Activated CD4-positive, alpha-beta T cell treated with anti-CD3 and anti-CD28 coated beads for 4 hours (primary cell): ENCODE results near the gene ST6GALNAC3.
"Not testable (repeated sequence)": the region's sequence is repeated elsewhere in the genome, so short reads cannot be mapped to it uniquely, and the experiment has no call there.

ENCODE experiments used
- DNase-seq, 2 donors: peaks; one replicate each; pipeline ENCODE4 v3.0.0-alpha.2; 2020

ST6GALNAC3 gene

DNA sequence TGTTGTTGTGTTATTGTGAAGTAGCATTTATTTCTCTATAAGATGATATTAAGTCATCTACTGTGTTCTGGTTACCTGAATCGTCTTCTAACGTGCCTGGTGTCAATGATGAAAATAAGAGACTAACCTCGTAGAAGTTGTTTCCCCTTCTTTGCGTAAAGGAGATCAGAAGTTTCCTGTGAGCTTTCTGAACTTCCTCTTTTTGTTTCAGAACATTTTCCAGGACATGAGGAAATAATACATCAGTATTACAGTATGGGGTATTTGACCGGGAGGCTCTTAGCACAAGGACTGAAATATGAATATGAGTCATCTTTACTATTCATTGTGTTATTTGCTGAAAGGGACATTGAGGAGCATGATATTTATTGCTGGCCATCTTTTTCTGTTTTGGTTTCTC, 1.3 kb downstream of the ST6GALNAC3 start:
- DNase-seq: no peak

DNA sequence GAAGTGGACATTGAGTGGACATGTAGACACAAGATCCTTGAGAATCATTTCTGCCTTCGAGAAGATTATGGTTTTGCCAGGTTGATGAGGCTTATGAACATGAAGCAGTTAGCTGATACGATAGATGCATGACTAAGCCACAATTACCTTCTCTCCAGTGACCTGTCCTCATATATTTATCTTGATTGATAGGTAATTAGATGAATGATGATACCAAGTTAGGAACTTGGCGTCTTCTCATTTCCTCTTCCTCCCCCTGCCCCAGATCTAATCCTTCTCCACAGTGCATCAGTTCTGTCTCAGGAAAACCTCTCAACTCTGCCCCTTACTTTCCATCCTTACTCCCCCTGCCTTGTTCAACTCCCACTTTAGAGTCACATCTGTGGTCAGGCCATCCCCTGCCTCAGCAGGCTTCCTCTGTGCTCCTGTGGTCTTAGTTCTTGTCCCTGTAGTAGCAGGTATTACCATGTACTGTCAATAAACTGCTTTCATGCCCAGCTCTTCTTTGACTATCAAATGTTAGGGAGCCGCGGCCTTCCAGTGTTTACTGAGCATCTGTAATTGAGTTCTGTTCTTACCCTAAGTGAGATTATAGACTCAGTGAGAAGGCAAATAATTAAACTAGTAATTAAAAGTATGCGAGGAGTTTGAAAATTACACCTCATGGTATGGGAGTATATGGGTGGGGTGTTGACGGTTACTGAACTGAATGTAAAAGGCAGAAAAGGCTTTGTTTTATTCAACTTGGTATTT, 5.1 kb downstream of the ST6GALNAC3 start:
- no peak for DNase-seq

DNA sequence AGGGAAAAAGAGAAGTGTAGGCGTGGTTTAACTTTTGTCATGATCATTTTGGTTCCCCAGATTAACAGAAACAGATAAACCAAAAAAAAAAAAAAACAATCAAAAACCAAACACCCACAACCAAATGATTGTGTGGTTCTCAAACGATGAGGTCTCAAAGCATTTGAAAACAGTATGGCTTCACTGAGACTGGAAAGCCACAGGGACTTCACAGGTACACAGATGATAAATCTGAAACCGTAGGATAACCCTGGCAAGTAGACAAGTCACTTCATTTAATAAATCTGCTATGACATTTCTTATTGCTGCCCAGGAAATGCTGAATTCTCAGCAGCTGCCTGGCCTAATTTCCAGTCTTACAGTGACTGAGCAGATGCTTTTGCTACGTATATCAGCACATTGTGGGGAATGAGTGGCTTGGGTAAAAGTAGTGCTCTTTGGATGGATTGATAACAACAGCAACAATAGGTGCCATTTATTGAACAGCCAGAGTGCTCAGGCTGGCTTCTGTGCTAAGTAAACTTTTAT, 6.1 kb downstream of the ST6GALNAC3 start:
- no peak for DNase-seq

DNA sequence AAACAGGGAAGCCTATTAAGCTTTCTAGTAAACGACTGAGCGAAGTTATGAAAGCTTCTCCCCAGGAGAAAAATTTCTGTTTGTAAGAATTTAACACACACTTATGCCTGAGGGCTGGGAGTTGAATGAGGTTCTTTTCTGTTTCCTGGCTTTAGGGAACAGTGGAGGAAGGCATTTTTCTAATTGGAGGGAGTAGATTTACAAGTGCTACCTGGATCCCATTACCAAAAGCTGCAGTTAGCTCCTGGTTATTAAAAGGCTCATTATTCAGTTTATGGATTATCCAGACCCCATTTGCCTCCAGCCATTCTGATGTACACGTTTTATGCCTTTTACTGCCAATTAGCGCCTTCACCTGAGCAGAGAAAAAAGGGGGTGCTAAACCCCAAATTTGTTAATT, 7.5 kb downstream of the ST6GALNAC3 start:
- no peak for DNase-seq

DNA sequence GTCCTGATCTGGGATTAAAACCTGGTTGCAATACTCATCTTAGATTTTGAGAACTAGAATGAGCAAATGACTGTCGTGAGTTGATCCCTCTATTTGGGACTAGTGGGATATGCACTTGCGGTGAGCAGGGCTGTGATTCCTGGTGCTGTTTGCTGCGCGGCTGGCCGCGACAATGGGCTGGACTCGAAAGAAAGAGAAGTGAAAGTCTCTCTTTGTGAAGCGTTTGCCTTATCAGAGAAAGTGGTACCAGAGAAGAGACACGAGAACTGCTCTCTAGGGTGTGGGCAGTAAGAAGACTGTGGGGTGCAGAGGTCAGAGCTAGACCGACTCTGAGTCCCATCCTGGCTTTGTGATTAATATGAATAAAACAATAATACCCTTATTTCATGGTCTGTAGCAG, 8.6 kb downstream of the ST6GALNAC3 start:
- DNase-seq: no peak

DNA sequence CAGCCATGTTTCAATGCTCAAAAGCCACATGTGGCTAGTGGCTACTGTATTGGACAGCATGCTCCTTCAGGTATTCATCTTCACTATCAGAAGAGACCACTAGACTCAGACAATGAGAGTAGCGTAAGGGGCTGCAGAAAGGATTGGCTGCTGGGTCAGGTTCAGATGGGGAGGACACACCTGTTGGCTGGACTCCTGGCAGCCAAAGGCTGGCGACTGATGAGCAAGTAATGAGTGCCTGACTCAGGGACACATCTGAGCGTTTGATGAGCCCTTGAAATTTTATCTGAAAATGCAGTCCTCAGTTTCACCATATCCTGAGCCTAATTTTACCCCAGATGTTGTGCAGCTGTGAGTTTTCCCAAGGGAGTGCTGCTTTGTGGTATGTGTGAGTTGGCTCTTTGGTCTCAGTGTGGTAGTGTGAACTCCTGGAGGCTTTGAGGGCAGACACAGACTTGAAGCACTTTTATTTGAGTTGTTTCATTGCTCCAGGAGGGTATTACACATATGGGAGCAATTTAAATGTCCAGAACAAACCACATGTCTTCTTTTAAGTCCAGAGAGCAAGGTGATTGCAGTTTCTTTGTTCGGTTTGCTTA, 9.6 kb downstream of the ST6GALNAC3 start:
- no peak for DNase-seq

DNA sequence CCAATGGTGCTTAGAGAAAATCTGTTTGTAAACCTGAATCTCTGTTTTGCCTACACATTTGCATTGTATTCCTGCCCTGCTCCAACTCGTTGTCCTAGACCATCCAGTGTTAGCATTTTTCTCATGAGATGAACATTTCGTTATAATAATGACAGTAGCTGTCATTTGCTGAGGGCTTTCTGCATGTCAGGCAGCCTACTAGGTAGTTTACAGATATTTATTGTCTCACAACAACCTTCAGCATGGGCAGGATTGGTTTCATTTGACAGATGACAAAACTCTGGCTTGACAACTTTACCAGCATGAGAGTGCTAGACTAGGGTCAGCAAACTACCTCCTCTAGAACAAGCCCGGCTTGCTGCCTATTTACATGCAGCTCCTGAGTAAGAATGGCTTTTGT, 10.1 kb downstream of the ST6GALNAC3 start:
- no peak for DNase-seq

DNA sequence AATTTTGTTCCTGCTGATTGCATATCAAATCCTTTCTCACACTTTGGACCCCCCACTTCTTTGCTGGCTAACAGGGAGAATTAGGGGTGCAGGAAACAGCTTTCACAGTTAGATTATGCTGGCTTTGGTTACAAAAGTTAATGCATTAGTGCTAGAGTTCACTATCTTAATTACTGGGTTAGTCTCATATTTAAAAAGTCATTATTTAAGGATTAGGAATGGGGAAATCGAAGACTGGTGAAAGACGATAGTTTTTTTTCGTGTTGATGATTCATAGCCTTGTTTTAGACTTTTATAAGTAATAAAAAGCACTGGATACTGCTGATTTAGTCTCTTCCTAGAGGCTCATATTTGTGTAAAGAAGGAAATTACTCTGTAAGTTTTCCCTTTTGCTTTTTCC, 11.6 kb downstream of the ST6GALNAC3 start:
- DNase-seq: no peak

DNA sequence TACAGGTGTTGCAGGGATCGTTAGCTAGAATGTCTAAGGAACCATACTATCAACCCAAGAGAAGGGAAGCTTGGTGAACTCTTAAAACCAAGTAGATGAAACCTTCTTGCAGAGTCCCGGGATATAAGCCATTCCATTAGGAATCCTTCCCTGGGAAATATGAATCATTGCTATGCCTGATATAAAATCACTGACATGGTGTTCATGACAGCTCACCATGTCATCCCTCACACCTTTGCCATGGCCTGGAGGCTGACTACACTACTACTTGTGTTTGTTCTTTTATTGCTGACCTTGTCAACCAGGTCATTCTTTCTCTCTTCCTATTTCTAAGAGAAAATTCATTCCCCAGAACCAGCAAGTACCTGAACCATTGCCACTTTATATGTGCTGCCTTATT, 12.1 kb downstream of the ST6GALNAC3 start:
- no peak for DNase-seq

DNA sequence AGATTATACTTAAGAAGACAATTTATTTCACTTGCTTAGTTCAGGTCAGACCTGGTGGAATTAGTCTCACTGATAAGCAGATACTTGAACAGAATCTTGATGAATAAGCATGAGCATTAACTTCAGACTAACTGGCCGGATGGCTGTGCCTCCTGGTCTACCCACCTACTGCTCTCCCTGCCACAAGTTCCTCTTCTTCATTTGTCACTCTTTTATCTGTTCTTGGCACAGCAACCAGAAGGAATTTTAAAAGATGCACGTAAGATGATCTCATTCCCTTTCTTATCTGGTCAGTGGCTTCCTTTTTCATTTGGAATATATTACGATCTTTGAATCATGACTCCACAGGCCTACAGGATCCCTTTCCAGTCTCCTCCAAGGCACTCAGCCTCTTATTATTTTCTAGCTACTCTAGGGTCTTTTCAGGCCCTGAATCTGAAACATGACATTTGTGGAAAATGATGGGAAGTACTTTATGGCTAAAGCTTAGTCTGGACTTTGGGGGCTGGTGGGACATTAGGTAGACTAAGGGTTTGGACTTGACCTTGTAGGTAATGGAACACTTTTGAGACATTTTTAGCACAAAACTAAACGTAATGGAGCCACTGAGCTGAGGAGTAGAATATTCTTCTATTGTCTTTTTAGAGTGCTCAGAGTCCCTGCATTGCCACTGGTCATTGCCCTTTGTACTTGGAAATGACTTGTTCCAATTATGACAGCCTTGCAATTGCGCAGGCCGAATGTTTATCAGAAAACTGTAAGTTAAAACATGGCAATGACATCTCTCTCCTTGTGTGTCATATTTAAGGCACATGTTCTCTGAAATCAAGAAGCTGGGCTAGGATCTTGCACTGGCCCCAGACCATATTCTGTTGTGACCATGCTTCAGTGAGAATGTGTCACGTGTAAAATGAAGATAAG, 16.0 kb downstream of the ST6GALNAC3 start:
- no peak for DNase-seq

DNA sequence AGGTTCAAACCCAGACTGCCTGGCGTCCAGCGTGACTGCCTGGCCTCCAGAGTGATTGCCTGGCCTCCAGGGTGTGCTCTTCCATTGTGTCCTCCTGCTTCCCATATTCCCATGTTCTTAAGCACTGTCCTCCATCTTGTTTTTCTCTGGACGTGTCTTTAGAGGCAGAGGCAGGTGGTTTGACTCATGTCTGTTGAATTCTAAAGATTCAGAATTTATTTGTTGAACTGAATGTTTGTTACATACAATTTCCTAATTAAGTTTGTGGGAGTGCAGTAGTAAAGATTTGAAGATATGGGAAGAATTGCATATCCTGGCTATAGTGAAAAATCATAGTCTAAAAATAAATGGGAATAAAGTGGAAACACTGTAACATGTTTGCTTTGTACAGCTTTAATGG, 18.3 kb downstream of the ST6GALNAC3 start:
- no peak for DNase-seq

DNA sequence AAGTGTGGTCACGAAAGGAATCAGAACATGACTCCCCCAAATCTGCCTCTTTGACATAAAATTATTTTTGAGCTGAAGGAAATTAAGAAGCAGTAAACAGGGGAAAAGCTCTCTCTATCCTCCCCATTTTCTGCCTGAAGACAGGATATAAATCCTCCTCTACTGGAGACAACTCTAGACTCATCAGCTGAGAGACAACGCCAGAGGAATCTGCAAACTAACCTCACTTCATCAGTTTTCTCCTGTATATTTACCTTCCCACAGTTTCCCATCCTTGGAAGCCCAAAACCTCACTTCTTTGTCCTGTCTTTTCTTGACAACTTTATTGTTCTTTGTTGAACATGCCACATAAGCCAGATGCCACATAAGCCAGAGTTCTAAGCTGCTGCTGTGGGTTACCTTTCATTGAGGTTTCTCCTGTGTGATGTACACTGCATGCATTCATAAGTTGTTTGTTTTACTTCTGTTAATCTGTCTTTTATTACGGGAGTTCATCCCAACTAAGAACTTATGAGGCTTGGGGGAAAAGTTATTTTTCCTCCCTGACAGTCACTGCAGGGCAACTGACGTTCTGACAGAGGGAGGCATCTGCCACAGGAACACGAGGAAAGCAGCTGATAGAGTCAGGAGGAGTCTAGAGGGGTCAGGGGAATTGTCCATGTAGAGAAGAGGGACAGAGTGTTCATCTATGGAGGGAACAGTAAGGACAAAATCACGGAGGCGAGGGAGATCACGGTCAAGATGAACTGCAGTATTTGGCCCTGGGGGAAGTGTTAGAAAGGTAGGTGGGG, 19.2 kb downstream of the ST6GALNAC3 start:
- no peak for DNase-seq

DNA sequence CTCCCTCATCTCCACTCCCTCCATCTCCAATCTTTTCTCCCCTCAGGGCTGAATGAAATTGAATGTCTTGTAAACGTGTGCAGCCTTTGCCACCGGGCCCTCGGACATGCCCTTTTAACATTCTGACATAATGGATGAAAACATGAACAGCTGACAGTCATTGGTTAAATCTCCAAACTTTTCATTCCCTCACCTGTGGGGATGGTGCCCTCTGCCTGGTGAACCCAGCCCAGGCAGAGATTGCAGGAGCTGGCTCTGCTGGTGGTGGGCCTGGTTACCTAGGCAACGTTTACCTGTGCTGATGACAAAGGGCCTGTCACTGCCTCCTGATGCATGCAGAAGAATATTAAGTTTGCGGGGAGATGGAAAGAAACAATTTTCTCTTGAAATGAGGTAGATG, 21.3 kb downstream of the ST6GALNAC3 start:
- no peak for DNase-seq

DNA sequence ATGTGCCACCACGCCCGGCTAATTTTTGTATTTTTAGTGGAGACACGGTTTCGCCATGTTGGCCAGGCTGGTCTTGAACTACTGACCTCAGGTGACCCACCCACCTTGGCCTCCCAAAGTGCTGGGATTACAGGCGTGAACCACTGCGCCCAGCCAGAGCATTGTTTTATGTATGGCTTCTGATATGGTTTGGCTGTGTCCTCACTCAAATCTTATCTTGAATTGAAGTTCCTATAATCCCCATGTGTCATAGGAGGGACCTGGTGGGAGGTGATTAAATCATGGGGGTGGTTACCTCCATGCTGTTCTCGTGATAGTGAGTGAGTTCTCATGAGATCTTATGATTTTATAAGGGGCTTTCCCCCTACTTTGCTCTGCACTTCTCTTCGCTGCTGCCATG, 22.5 kb downstream of the ST6GALNAC3 start:
- not testable (repeated sequence) for DNase-seq

DNA sequence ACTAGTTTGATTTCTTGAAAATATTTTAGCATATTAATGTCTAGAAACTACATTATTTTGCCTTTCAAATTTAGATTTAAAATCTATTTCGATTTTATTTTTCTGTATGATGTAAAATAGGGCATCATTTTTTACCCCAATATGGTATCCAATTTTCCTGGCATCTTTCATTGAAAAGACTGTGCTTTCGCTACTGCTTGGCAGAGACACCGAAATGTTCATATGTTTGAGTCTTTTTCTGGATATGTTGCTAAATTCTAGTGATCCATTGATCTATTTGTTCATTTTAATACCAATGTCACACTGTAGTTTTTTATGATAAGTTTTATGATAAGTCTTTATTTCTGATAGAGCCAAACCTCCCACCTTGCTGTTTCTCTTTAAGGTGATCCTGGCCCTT, 24.3 kb downstream of the ST6GALNAC3 start:
- no peak for DNase-seq

DNA sequence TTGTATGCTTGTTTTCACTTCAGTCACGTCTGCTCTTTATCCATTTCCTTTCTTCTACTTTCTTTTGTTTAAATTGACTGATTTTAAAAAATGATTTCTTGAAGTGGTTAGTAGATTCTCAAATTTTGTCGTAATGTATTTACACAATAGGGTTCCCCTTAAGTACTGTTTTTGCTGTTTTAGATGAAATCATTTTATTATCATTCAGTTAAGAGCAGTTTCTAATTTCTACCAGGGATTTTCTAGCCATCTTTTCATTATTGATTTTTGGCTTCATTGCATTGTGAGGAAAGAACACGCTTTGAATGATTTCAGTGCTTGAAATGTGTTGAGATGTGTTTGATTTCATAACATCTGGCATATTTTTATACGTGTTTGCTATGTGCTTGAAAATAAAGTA, 27.0 kb downstream of the ST6GALNAC3 start:
- DNase-seq: no peak

DNA sequence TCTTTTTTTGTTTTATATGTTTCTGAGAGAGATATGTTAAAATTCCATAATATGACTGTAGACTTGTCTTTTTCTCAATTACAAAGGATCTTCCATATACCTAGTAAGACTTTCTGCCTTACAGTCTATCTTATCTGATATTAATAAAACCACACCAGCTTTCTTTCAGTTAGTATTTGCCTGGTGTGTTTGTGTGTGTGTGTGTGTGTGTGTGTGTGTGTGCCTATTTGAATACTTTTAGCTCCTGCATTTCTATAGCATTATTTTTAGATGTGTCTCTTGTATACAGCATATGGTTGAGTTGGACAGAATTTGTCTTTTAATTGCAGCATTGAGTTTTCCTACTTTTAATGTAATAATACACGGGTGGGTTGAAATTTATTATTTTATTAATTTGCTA, 27.5 kb downstream of the ST6GALNAC3 start:
- no peak for DNase-seq

DNA sequence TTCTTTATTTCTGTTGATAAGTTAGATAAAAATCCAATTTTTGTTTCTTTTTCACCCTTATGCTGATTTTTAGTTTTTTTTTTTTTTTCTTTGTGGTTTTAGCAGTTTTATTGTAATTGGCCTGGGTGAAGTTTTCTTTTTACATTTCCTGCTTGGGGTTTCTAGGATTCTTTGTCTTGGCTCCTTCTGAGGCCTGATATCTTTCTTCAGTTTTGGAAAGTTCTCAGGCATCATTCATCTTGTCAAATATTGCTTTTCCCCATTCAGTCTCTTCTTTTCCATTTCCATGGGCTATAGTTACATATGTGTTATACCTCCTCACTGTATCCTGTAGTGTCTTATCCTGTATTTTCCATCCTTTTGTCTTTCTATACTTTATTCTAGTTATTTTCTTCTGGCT, 28.5 kb downstream of the ST6GALNAC3 start:
- DNase-seq: no peak

DNA sequence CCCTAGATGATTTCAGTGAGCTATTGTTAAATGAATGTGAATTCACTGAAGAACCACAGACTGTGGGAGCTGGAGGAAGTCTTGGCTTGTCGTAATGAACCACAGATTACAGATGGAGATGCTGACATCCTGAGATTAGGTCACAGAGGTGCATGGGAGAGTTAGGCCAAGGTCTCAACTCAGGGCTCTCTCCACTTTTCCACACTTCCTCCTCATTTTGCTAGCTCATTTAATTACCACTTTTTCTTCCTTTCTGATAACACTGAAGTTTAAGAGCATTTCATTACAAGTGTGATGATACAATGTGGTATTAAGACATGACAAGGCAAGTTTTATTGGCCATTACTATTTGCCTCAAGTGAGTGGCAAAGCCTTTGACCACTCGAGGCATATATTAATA, 30.8 kb downstream of the ST6GALNAC3 start:
- no peak for DNase-seq

DNA sequence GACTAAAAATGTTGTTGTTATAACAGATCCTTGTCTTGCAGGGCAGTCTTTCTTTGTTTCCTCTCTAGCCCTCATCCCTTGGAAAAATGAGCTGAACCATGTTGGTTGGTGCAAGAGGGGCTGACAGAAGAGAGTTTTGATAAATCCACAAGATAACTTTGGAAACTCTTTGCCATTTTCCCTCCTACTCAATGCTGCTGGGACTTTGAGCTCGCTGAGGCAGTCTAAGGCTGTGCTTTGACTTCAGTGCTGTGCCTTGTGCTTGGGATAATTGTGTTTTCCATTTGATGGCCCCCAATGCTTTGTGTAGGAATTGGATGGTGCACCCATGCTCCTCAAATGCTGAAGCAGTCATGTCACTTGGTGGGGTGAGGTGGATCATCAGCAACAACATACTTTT, 31.7 kb downstream of the ST6GALNAC3 start:
- no peak for DNase-seq

DNA sequence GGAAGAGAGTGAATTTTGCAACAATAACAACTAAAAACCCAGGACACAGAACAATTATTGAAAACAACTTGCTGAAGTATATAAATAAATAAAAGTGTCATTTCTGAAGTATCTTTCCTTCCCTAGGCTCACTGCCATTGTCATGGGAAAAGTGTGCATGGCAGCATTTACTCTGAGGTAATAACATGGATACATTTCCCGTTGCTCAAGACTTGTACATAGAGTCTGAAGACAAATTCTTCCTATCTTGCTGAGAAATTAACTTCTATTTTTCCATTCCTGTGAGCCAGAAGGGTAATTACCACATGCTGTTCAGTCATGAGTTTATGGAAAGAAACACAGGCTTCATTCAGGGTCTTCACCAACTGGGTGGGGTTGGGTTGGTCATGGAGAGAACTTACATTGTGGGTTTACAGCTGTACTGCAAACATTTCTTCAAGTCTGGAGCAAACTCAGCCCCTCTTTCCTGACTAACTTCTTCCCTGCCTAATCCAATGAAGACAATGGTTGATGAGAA, 32.2 kb downstream of the ST6GALNAC3 start:
- DNase-seq: no peak

DNA sequence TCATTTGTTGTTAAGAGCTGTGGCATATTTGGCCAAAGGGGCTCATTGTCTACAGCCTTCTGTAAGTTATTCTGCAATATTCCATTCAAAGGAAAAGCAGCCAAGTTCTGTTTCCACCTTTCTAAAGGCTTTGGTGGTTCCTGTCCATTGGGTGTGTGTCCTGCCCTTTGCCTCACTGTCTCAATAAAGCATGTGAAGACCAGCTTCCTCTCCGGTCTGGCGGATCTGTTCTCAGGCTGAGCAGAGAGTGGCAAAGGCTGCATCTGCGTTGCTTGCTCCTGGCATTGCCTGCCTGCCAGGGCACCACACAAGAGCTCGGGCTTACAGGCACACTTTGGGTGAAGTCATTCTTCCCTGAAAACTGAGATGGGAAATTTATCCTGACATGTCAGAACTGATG, 34.9 kb downstream of the ST6GALNAC3 start:
- DNase-seq: no peak
